SK-N-SH treated with all-trans-retinoic acid at 6 μM for 48 hours (cell line): ENCODE results near the gene SEMA4C.

Source experiments
- ATAC-seq: fragments of 200-7000 bp; cut with Tn5 transposase; 3 replicates; pipeline ENCODE4 v1.9.1; 2020; ENCODE audit warnings: mild to moderate bottlenecking, moderate library complexity
- BACH2 ChIP-seq: fragments of 250-450 bp; sonication (Bioruptor Pico); IDR thresholded peaks from 2 replicates; pipeline ENCODE4 v1.9.0; 2021; ENCODE audit warnings: mild to moderate bottlenecking, borderline replicate concordance
- CSDC2 ChIP-seq: fragments of 250-450 bp; sonication (Bioruptor Pico); IDR thresholded peaks from 2 replicates; pipeline ENCODE4 v1.5.0; 2020; ENCODE audit warnings: mild to moderate bottlenecking, moderate library complexity
- CSRNP3 ChIP-seq: fragments of 250-450 bp; sonication (Bioruptor Pico); IDR thresholded peaks from 2 replicates; pipeline ENCODE4 v1.5.1; 2021; ENCODE audit warnings: mild to moderate bottlenecking, moderate library complexity
- ISL1 ChIP-seq: fragments of 250-450 bp; sonication (Bioruptor Pico); IDR thresholded peaks from 2 replicates; pipeline ENCODE4 v2.1.2; 2022; ENCODE audit warnings: mild to moderate bottlenecking, moderate library complexity
- OSR1 ChIP-seq: fragments of 250-450 bp; sonication (Bioruptor Pico); IDR thresholded peaks from 2 replicates; pipeline ENCODE4 v1.8.0; 2022; ENCODE audit warnings: moderate library complexity, mild to moderate bottlenecking, inconsistent platforms
- PATZ1 ChIP-seq: fragments of 250-450 bp; sonication (Bioruptor Pico); IDR thresholded peaks from 2 replicates; pipeline ENCODE4 v1.8.0; 2020; ENCODE audit warnings: mild to moderate bottlenecking, moderate library complexity, borderline replicate concordance
- POU6F1 ChIP-seq: fragments of 250-450 bp; sonication (Bioruptor Pico); IDR thresholded peaks from 2 replicates; pipeline ENCODE4 v1.8.0; 2021; ENCODE audit warnings: low read depth, mild to moderate bottlenecking, moderate library complexity, borderline replicate concordance
- PPARA ChIP-seq: fragments of 250-450 bp; sonication (Bioruptor Pico); IDR thresholded peaks from 2 replicates; pipeline ENCODE4 v1.5.0; 2020; ENCODE audit warnings: mild to moderate bottlenecking, borderline replicate concordance
- RARB ChIP-seq: fragments of 250-450 bp; sonication (Bioruptor Pico); IDR thresholded peaks from 2 replicates; pipeline ENCODE4 v1.8.0; 2021; ENCODE audit warnings: mild to moderate bottlenecking, moderate library complexity
- TCF4 ChIP-seq: fragments of 250-450 bp; sonication (Bioruptor Pico); IDR thresholded peaks from 2 replicates; pipeline ENCODE4 v1.8.0; 2021; ENCODE audit warnings: mild to moderate bottlenecking, moderate library complexity, borderline replicate concordance
- TSHZ2 ChIP-seq: fragments of 250-450 bp; sonication (Bioruptor Pico); IDR thresholded peaks from 2 replicates; pipeline ENCODE4 v1.5.0; 2020; ENCODE audit warnings: mild to moderate bottlenecking, moderate library complexity
- ZC3H10 ChIP-seq: fragments of 250-450 bp; sonication (Bioruptor Pico); IDR thresholded peaks from 2 replicates; pipeline ENCODE4 v1.5.1; 2021; ENCODE audit warnings: mild to moderate bottlenecking, moderate library complexity
- ZFP30 ChIP-seq: fragments of 450-650 bp; formaldehyde crosslinking; IDR thresholded peaks from 2 replicates; pipeline ENCODE4 v1.5.0; 2022; ENCODE audit warnings: mild to moderate bottlenecking, moderate library complexity
- ZNF565 ChIP-seq: fragments of 450-650 bp; formaldehyde crosslinking; conservative IDR thresholded peaks from 2 replicates; pipeline ENCODE4 v1.5.0; 2020; ENCODE audit warnings: low read depth, mild to moderate bottlenecking, moderate library complexity
- ZNF70 ChIP-seq: fragments of 450-650 bp; formaldehyde crosslinking; IDR thresholded peaks from 2 replicates; pipeline ENCODE4 v1.5.0; 2020; ENCODE audit warnings: mild to moderate bottlenecking, moderate library complexity
- ZNF8 ChIP-seq: fragments of 450-650 bp; formaldehyde crosslinking; IDR thresholded peaks from 2 replicates; pipeline ENCODE4 v1.5.0; 2020; ENCODE audit warnings: mild to moderate bottlenecking, moderate library complexity

The SEMA4C gene

GRCh38 chr2:96882906-96883305 lies 13.0 kb upstream of the SEMA4C start:
- TF ChIP-seq ZNF565: no peak
- no peak for TF ChIP-seq OSR1 (CRISPR knock-in tag)
- no peak for TF ChIP-seq ZFP30
- TF ChIP-seq CSRNP3: no peak
- no peak for ATAC-seq

GRCh38 chr2:96882230-96882629 lies 12.3 kb upstream of the SEMA4C start:
- ATAC-seq: no peak
- TF ChIP-seq ZFP30 (no peak), TCF4 (CRISPR knock-in tag) (no peak), TSHZ2 (CRISPR knock-in tag) (no peak), PATZ1 (CRISPR knock-in tag) (no peak), OSR1 (CRISPR knock-in tag) (no peak)

GRCh38 chr2:96881349-96882195 lies 11.7 kb upstream of the SEMA4C start:
- no peak for ATAC-seq
- TF ChIP-seq CSDC2 (no peak), RARB (no peak), ISL1 (CRISPR knock-in tag) (no peak), OSR1 (CRISPR knock-in tag) (no peak), BACH2 (CRISPR knock-in tag) (no peak), POU6F1 (CRISPR knock-in tag) (no peak), PPARA (CRISPR knock-in tag) (no peak), ZNF70 (CRISPR knock-in tag) (no peak), CSRNP3 (no peak), TSHZ2 (CRISPR knock-in tag) (no peak), TCF4 (CRISPR knock-in tag) (no peak), ZNF8 (no peak), ZFP30 (no peak), ZC3H10 (CRISPR knock-in tag) (no peak)
